ENCODE data around the gene HK3. TPM values are rescaled to one million over a fixed set of nuclear protein-coding genes. Genes with fewer than 3 reads are reported as not detected.
"Not testable (repeated sequence)": the region's sequence is repeated elsewhere in the genome, so short reads cannot be mapped to it uniquely, and the experiment has no call there.

The HK3 gene
- total RNA-seq, 2 donors from 2014 or later, result 1.8 to 3.6 TPM

DNA sequence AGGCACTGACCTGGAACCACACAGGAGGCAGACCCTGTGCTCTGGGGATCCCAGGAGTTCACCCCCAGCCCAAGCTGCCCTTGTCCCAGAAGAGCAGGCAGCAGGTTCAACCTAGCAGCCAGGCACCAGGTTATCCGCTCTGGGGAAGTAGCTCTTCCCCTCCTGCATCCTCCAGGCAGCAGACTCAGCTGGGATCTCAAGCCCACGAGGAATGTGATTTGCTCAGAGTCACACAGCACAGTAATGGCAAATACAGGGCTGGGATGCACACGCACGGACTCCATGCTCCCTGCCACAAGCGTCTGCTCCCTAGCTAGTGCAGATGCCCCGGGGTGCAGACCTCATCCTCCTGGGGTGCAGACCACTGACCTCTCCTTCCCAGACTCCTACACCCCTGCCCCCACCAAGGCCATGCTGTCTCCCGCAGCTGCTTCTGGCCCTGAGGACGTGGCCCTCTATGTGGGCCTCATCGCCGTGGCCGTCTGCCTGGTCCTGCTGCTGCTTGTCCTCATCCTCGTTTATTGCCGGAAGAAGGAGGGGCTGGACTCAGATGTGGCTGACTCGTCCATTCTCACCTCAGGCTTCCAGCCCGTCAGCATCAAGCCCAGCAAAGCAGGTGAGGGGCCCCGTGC is 25.5 kb downstream of the HK3 start:
- Histone ChIP-seq H3K4me1 (no peaks in the 10 kb centered on the region), H3K36me3 (replicated peaks in 1 of 2; ENCODE audit: insufficient read depth in 1 of 2, low read depth in 2 of 2) (no peaks in the 10 kb centered on the region), H3K4me3 (no peak overlapping the region), H3K27ac (no peak overlapping the region), H3K9me3 (no peaks in the 10 kb centered on the region), H3K27me3 (no peaks in the 10 kb centered on the region)
- TF ChIP-seq CTCF (IDR thresholded peaks at IDR 0.05) (no peak), POLR2A (IDR thresholded peaks at IDR 0.05) (no peak)
- 40 to 47% methylated on average over 11 to 16 of the region's 16 CpGs for WGBS, 2 donors
- intact Hi-C loops (cut with DNase I), result no loop called here
- DNase-seq (no peak), ATAC-seq (no peak)

- intact Hi-C loops (cut with DNase I); H3K27me3 ChIP-seq: not testable (repeated sequence)
These were observed 26.1 kb downstream of the HK3 start for GRCh38 chr5:176873011-176873410.

DNA sequence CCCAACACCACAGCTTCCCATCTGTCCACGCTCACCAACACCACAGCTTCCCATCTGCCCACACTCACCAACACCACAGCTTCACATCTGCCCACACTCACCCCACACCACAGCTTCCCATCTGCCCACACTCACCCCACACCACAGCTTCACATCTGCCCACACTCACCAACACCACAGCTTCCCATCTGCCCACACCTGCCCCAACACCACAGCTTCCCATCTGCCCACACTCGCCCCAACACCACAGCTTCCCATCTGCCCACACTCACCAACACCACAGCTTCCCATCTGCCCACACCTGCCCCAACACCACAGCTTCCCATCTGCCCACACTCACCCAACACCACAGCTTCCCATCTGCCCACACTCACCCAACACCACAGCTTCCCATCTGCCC is 26.6 kb downstream of the HK3 start:
- H3K36me3 ChIP-seq (replicated peaks in 1 of 2; ENCODE audit: insufficient read depth in 1 of 2, low read depth in 2 of 2); H3K4me1 ChIP-seq; intact Hi-C loops (cut with DNase I); H3K27me3 ChIP-seq; H3K4me3 ChIP-seq; H3K27ac ChIP-seq; ATAC-seq; H3K9me3 ChIP-seq; DNase-seq: not testable (repeated sequence)
- WGBS, 2 donors, result 49 to 77% methylated on average over 2 of the region's 2 CpGs

More at GRCh38 chr5:176873011-176873410, 26.1 kb downstream of the HK3 start:
- 58 to 66% methylated on average over 2 of the region's 2 CpGs for WGBS, 2 donors
- H3K4me1 ChIP-seq; H3K9me3 ChIP-seq; H3K4me3 ChIP-seq; DNase-seq; H3K27ac ChIP-seq; ATAC-seq; H3K36me3 ChIP-seq (replicated peaks in 1 of 2; ENCODE audit: insufficient read depth in 1 of 2, low read depth in 2 of 2): not testable (repeated sequence)

DNA sequence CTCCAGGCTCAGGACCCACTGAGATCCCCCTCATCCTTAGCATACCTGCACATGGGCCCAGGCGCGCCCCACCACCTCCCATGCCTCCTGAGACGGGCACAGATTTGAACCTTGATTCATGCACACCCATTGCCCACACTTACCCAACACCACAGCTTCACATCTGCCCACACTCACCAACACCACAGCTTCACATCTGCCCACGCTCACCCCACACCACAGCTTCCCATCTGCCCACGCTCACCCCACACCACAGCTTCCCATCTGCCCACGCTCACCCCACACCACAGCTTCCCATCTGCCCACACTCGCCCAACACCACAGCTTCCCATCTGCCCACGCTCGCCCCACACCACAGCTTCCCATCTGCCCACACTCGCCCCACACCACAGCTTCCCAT is 28.5 kb downstream of the HK3 start:
- H3K4me1 ChIP-seq; H3K9me3 ChIP-seq; ATAC-seq; H3K27ac ChIP-seq; H3K36me3 ChIP-seq (replicated peaks in 1 of 2; ENCODE audit: insufficient read depth in 1 of 2, low read depth in 2 of 2); H3K27me3 ChIP-seq; H3K4me3 ChIP-seq; intact Hi-C loops (cut with DNase I); DNase-seq: not testable (repeated sequence)
- 75 to 76% methylated on average over 8 to 10 of the region's 10 CpGs for WGBS, 2 donors

DNA sequence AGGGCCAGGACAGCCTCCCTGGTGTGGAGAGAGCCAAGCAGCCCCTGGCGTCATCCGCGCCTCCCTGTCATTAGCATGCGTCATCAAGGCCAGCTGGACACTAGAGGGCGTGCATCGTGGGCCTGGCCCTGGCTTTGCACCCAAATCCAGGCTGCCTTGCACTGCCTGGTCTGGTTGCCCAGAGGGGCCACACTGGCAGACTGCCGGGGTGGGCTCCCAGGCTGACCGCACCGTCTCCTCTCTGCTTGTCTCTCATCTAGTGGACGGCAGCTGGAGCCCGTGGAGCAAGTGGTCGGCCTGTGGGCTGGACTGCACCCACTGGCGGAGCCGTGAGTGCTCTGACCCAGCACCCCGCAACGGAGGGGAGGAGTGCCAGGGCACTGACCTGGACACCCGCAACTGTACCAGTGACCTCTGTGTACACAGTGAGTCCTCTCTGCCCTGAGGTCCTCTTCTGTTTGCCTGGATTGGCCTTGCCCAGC is 29.0 kb downstream of the HK3 start:
- H3K9me3 ChIP-seq, result no peaks in the 10 kb centered on the region
- H3K27me3 ChIP-seq, result no peaks in the 10 kb centered on the region
- DNase-seq (peak in 3 of 4 donors; percentile 24 to 43 (median 27)), ATAC-seq (no peak)
- intact Hi-C loops (cut with DNase I), result no loop called here
- no peaks in the 10 kb centered on the region for H3K4me1 ChIP-seq
- peak in 4 of 7 experiments; percentile 8 to 24 (median 16) for TF ChIP-seq CTCF (IDR thresholded peaks at IDR 0.05)
- TF ChIP-seq POLR2A (IDR thresholded peaks at IDR 0.05), result no peak
- WGBS, 2 donors, result 47 to 65% methylated on average over 4 to 17 of the region's 17 CpGs
- no peak overlapping the region for H3K4me3 ChIP-seq
- no peaks in the 10 kb centered on the region for H3K36me3 ChIP-seq (replicated peaks in 1 of 2; ENCODE audit: insufficient read depth in 1 of 2, low read depth in 2 of 2)
- no peak overlapping the region for H3K27ac ChIP-seq

GRCh38 chr5:176869501-176870109 is 29.5 kb downstream of the HK3 start:
- no peaks in the 10 kb centered on the region for H3K9me3 ChIP-seq
- H3K36me3 ChIP-seq (replicated peaks in 1 of 2; ENCODE audit: insufficient read depth in 1 of 2, low read depth in 2 of 2), result no peaks in the 10 kb centered on the region
- H3K27ac ChIP-seq, result no peak overlapping the region
- no peaks in the 10 kb centered on the region for H3K4me1 ChIP-seq
- WGBS, 2 donors, result 20 to 72% methylated on average over 1 to 37 of the region's 38 CpGs
- H3K27me3 ChIP-seq, result no peaks in the 10 kb centered on the region
- intact Hi-C loops (cut with DNase I), result no loop called here
- TF ChIP-seq POLR2A (IDR thresholded peaks at IDR 0.05), result no peak
- no peak for TF ChIP-seq CTCF (IDR thresholded peaks at IDR 0.05)
- H3K4me3 ChIP-seq, result no peak overlapping the region
- DNase-seq (no peak), ATAC-seq (no peak)

All from body of pancreas (tissue), 4 donors.